GM12878 (cell line): Measurements from ENCODE around the gene TYW3. TPM values are rescaled to one million over a fixed set of nuclear protein-coding genes. Genes with fewer than 3 reads are reported as not detected.

Experiments
- ATAC-seq: fragments of 200-7000 bp; cut with Tn5 transposase; 3 replicates; pipeline ENCODE4 v1.9.1; 2020; ENCODE audit warnings: mild to moderate bottlenecking, moderate library complexity
- BruUV-seq: library from RNA; stranded (reverse); fragments of 400-500 nt; replicated peaks from 2 replicates; lab custom pipeline; 2021; lab: Mats Ljungman, UMichigan
- CTCF ChIA-PET: fragments of 300-600 bp; sonication (Branson Sonifier 250); formaldehyde crosslinking; extraction: SDS; loops from one replicate; lab custom pipeline; 2021; ENCODE audit warnings: inconsistent platforms; lab: Yijun Ruan, JAX
- POLR2A ChIA-PET: fragments of 350-600 bp; formaldehyde crosslinking; extraction: SDS; loops from one replicate; lab custom pipeline; 2021; ENCODE audit warnings: inconsistent platforms; lab: Charles Lee
- RAD21 ChIA-PET: fragments of 300-600 bp; sonication (Branson Sonifier 250); formaldehyde crosslinking; loops from one replicate; lab custom pipeline; 2023; ENCODE audit warnings: antibody characterized with exemption; ENCODE audit not compliant: unreplicated experiment; lab: Charles Lee
- SMC1A ChIA-PET: fragments of 300-600 bp; sonication (Branson Sonifier 250); formaldehyde crosslinking; loops from one replicate; lab custom pipeline; 2023; ENCODE audit not compliant: unreplicated experiment, uncharacterized antibody; lab: Charles Lee
- DNase-seq: peaks from one replicate; pipeline ENCODE4 v3.0.0-alpha.2; 2011; ENCODE audit warnings: low read depth, low spot score
- FAIRE-seq: peaks from 3 replicates; lab custom pipeline; 2011; peaks lifted over from hg19 to GRCh38; lab: Jason Lieb, UNC
- H2AFZ ChIP-seq: 2 replicates; pipeline ENCODE4 v1.6.0; 2011; ENCODE audit warnings: low read depth, low read length, control low read depth; ENCODE audit not compliant: control insufficient read depth
- H3K27ac ChIP-seq: 2 replicates; pipeline ENCODE4 v1.5.1; 2011; ENCODE audit warnings: control low read depth; ENCODE audit not compliant: control insufficient read depth, insufficient read depth
- H3K27me3 ChIP-seq, 2 experiments: replicated peaks in 1 of 2; 2 replicates each; pipeline versions ENCODE4 v1.6.0 to v1.6.1; 2011; ENCODE audit warnings: low read length in 1 of 2; ENCODE audit not compliant: control insufficient read depth in 2 of 2, insufficient read depth in 2 of 2
- H3K36me3 ChIP-seq, 2 experiments: 2 replicates each; pipeline ENCODE4 v1.5.1; 2011; ENCODE audit warnings: low read length in 1 of 2; ENCODE audit not compliant: control insufficient read depth in 2 of 2, insufficient read depth in 2 of 2
- H3K4me1 ChIP-seq: 2 replicates; pipeline ENCODE4 v1.6.1; 2011; ENCODE audit warnings: mild to moderate bottlenecking, low read length, moderate library complexity, mixed read lengths; ENCODE audit not compliant: control insufficient read depth, insufficient read depth
- H3K4me2 ChIP-seq: 2 replicates; pipeline ENCODE4 v1.6.0; 2011; ENCODE audit warnings: control low read depth; ENCODE audit not compliant: control insufficient read depth, insufficient read depth
- H3K4me3 ChIP-seq: fragments of 200-600 bp; sonication (generic); 2 replicates; pipeline ENCODE4 v1.5.1; 2016
- H3K79me2 ChIP-seq: 2 replicates; pipeline ENCODE4 v1.6.0; 2011; ENCODE audit warnings: low read length; ENCODE audit not compliant: control insufficient read depth, insufficient read depth
- H3K9ac ChIP-seq: 2 replicates; pipeline ENCODE4 v1.8.0; 2011; ENCODE audit warnings: low read length, control low read depth, mixed read lengths; ENCODE audit not compliant: control insufficient read depth, insufficient read depth
- H3K9me3 ChIP-seq: replicated peaks from 3 replicates; pipeline ENCODE4 v1.5.1; 2011; ENCODE audit warnings: mild to moderate bottlenecking, low read length; ENCODE audit not compliant: control insufficient read depth, insufficient read depth
- H4K20me1 ChIP-seq: 2 replicates; pipeline ENCODE4 v1.6.0; 2011; ENCODE audit not compliant: control insufficient read depth, insufficient read depth
- PAX5 ChIP-seq: IDR thresholded peaks from 2 replicates; pipeline ENCODE4 v1.6.1; 2011; ENCODE audit warnings: low read depth, low read length, borderline replicate concordance
- PML ChIP-seq: IDR thresholded peaks from 2 replicates; pipeline ENCODE4 v1.6.1; 2012; ENCODE audit warnings: low read length, inconsistent platforms
- SKIL ChIP-seq: fragments of 450-650 bp; IDR thresholded peaks from 2 replicates; pipeline ENCODE4 v1.6.1; 2017; ENCODE audit warnings: mild to moderate bottlenecking, low read depth, inconsistent platforms; ENCODE audit not compliant: poor library complexity, severe bottlenecking
- SUZ12 ChIP-seq: fragments of 200-600 bp; sonication (generic); IDR thresholded peaks from one replicate; pipeline ENCODE4 v1.6.1; 2018; ENCODE audit warnings: antibody characterized with exemption, mild to moderate bottlenecking; ENCODE audit not compliant: unreplicated experiment
- in situ Hi-C: fragments of 300-500 bp; cut with MboI; formaldehyde crosslinking; loops from 9 replicates; pipeline ENCODE4 v1.14.3; 2018; ENCODE audit warnings: mixed read lengths
- intact Hi-C: fragments of 100-400 bp; cut with micrococcal nuclease; formaldehyde crosslinking; loops from one replicate; pipeline ENCODE4 v1.14.2; 2022; ENCODE audit not compliant: unreplicated experiment
- polyA plus RNA-seq, 11 experiments: library from polyadenylated mRNA; depleted of rRNA in 4 of 11; unstranded in 6 of 11; stranded (reverse) in 5 of 11; fragments of >200 nt; fragmentation: Nextera tagmentation in 4 of 11; fragmentation: Illumina TruSeq in 1 of 11; extraction: Ambion mirVana in 4 of 11; extraction: Trizol in 1 of 11; gene quantifications; 1 replicate in 1 of 11; 2 replicates in 10 of 11; pipeline versions ENCODE4 v1.2.1 to v1.2.3, GENCODE V29; 2011 to 2016; ENCODE audit warnings: inconsistent platforms in 2 of 11, missing spikeins in 2 of 11, low read depth in 1 of 11
- total RNA-seq, 4 experiments: library from RNA; depleted of rRNA in 3 of 4; stranded (reverse); fragments of >200 nt in 3 of 4; fragmentation: Illumina TruSeq in 1 of 4; extraction: Trizol in 1 of 4; gene quantifications; 2 replicates each; pipeline versions ENCODE4 v1.2.1 to v1.2.3, GENCODE V29; 2013 to 2021
- TF ChIP-seq, protein P1 (sequence below): IDR thresholded peaks from 2 replicates; pipeline ENCODE4 v1.6.1; 2011; ENCODE audit warnings: borderline replicate concordance, low read depth, mild to moderate bottlenecking, moderate library complexity, low read length; ENCODE audit not compliant: insufficient read depth, poor library complexity, severe bottlenecking

Gene TYW3
- total and polyA plus RNA-seq, 10 of the 15 experiments (the other 5 are each of a cell fraction or from before 2014, with no cell fraction given): 18.6 to 54.4 (median 32.8) TPM

- H4K20me1 ChIP-seq: no peaks in the 10 kb centered on the region
- POLR2A ChIA-PET: no interaction called here
- H3K4me2 ChIP-seq: no peak overlapping the region
- H3K9ac ChIP-seq: no peak overlapping the region
- TF ChIP-seq SUZ12 (no peak), PAX5 (no peak), SKIL (no peak), PML (no peak)
- TF ChIP-seq, protein P1, sequence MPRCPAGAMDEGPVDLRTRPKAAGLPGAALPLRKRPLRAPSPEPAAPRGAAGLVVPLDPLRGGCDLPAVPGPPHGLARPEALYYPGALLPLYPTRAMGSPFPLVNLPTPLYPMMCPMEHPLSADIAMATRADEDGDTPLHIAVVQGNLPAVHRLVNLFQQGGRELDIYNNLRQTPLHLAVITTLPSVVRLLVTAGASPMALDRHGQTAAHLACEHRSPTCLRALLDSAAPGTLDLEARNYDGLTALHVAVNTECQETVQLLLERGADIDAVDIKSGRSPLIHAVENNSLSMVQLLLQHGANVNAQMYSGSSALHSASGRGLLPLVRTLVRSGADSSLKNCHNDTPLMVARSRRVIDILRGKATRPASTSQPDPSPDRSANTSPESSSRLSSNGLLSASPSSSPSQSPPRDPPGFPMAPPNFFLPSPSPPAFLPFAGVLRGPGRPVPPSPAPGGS: no peak
- TF ChIP-seq, all 136 proteins: peak for 0
- intact Hi-C loops: no loop called here
- BruUV-seq: no TSS peak
- no peaks in the 10 kb centered on the region for H3K79me2 ChIP-seq
- no peak overlapping the region for H3K27ac ChIP-seq
- DNase-seq (no peak), FAIRE-seq (no peak), ATAC-seq (no peak)
- ChIA-PET CTCF (interaction anchor here (1.3 kb wide), 1 partner anchor 67 kb away, joined by 3 read pairs; no protein-coding TSS in a partner anchor), SMC1A (no interaction called here), RAD21 (no interaction called here)
- no peaks in the 10 kb centered on the region for H3K27me3 ChIP-seq
- no peaks in the 10 kb centered on the region for H3K36me3 ChIP-seq
- H3K9me3 ChIP-seq: no peaks in the 10 kb centered on the region; the same call in 2 of the 3 replicates
- in situ Hi-C loops: no loop called here
- H3K4me1 ChIP-seq: no peaks in the 10 kb centered on the region
- no peak overlapping the region for H2AFZ ChIP-seq
- H3K4me3 ChIP-seq: no peak overlapping the region
Observed at GRCh38 chr1:74799119-74799657, 66.2 kb downstream of the TYW3 start.
